HG02870 (cell line): ENCODE data around the gene ANKRD13C.
"Not testable (repeated sequence)": the region's sequence is repeated elsewhere in the genome, so short reads cannot be mapped to it uniquely, and the experiment has no call there.

Experiments used
- ATAC-seq: cut with Tn5 transposase; IDR thresholded peaks from one replicate; pipeline ENCODE4 v1.9.1; 2021; ENCODE audit warnings: mild to moderate bottlenecking, moderate library complexity; ENCODE audit not compliant: unreplicated experiment

The ANKRD13C gene, protein sequence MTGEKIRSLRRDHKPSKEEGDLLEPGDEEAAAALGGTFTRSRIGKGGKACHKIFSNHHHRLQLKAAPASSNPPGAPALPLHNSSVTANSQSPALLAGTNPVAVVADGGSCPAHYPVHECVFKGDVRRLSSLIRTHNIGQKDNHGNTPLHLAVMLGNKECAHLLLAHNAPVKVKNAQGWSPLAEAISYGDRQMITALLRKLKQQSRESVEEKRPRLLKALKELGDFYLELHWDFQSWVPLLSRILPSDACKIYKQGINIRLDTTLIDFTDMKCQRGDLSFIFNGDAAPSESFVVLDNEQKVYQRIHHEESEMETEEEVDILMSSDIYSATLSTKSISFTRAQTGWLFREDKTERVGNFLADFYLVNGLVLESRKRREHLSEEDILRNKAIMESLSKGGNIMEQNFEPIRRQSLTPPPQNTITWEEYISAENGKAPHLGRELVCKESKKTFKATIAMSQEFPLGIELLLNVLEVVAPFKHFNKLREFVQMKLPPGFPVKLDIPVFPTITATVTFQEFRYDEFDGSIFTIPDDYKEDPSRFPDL

DNA sequence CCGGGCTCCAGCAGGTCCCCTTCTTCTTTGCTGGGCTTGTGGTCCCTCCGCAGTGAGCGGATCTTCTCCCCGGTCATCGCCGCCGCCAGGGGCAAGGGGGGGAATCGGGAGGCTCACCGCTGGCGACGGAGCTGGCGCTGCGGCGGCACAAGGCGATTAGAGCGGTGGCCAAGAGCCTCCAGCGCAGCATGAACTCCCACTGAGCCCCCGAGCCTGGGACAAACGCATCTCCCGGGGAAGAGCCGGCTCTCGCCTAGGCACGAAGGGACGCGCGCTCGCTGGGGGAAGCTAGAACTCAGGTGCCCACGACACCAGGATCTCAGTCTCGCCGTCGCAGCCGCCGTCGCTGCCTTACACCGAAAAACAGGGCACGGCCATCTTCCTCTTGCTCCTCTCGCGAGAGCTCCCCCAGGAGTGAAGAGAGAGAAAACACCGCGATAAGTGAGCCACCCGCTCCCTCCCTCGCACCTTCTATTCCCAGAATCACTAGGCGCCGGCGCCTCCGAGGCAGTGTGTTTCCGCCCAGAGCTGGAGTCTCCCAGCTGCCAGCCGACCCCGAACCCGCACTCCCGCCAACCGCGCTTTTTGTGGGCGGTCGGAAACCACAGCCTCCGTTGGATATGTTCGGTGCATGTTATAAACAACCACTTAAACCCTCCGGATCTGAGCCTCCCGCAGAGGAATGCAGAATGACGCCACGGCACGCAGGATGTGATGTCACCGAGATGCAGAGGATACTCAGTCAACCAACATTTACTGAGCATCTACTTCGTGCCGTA, at the start of gene ANKRD13C:
ANKRD13C (minus strand) TSS at position 391 of the 779 bp plus-strand sequence; CDS start at position 77, 314 bp downstream.
- peak; percentile 87 for ATAC-seq

DNA sequence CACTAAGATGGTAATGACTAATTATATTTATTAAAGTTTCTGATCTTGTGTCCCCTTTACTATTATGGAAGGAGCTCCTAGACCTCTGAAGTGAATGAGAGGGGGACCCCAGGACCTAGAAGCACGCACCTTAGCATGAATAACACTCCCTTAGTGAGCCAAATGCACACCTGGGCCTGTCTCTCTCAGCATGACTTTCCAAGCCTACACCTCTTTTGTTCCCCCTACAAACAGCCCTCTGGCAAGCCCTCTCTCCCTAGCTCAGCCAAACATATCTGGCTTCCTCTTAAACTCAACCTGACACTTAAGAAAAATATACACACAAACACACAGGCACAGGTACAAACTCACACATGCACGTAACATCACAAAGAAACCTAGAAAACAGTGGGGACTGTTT, 49.2 kb upstream of the ANKRD13C start:
- no peak for ATAC-seq

DNA sequence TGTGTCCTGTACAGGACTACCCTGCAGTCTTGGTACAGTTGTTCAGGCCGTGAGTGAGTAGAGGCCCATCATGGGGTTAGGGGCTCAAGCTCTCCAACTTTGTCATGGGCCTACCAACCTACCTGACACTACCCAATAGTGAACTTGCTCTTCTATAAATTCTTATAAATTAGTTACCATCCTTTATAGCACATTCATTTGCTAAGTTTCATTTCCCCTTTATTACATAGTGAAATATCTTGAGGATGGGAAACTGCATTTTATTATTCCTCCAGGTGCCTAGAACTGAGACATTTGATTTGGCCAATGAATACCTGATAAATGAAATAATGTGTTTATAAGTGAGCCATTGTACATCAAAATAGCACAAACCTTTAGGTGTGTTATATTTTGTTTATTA, 47.5 kb upstream of the ANKRD13C start:
- no peak for ATAC-seq

DNA sequence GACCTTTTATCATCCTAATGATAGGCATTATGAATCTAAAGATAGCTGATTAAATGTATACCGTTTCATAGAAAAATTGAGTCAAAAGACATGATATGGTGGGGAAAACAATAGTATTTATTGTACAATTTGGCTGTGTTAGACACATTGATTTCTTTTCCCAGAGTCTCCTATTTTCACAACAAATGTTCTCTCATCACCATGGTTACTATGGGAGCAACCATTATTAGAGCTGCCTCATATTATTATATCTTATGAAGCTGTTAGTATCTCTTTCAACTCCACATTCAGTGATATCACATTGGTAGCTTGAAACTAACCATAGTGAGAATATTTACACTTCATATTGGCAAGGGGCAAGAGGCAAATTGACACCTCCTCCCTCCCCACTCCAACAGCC, 45.8 kb upstream of the ANKRD13C start:
- no peak for ATAC-seq

DNA sequence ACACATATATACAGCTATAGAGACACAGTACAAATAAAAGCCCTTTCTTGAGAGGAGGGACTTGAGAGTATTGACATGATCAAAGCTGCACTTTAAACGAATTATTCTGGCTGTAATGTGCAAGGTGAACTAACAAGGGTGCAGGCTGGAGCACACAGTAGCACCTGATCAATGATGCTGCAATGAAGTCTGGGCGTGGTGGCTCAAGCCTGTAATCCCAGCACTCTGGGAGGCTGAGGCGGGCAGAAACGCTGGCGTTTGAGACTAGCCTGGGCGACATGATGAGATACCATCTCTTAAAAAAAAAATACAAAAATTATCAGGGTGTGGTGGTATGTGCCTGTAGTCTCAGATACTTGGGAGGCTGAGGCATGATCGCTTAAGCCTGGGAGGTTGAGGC, 42.5 kb upstream of the ANKRD13C start:
- ATAC-seq = no peak

DNA sequence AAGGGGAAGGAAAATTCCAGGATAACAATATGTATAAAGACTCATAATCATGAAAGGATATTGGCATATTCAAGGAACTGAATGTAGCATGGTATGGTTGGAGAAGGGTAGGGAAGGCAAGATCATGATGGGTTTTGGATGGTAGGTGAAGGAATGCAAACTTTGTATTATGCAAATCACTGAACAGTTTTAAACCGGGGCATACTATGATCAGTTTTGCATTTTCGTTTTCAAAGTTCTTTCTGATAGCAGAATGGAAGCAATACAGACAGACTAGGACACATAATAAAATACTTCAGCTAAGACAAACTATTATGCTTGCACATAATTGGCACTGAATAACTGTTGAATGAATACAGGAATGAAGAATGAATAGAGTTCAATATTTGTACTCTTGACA, 42.1 kb upstream of the ANKRD13C start:
- no peak for ATAC-seq

DNA sequence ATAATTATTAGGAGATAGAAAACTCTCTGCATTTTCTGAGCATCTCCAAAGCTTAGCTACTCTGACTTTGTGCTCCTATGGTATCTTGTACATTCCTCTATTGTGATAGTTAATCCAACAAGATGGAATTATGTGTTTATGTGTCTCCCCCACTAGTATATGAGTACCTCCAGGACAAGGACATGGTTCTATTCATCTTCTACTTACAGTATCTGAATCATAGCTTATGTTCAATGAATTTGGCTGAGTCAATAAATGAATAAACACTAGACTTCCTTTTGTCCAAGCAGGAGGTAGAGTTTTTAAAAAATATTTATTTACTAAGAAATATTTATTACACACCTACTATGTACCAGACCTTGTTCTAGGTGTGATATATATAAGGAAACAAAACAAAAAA, 38.1 kb upstream of the ANKRD13C start:
- ATAC-seq = no peak

DNA sequence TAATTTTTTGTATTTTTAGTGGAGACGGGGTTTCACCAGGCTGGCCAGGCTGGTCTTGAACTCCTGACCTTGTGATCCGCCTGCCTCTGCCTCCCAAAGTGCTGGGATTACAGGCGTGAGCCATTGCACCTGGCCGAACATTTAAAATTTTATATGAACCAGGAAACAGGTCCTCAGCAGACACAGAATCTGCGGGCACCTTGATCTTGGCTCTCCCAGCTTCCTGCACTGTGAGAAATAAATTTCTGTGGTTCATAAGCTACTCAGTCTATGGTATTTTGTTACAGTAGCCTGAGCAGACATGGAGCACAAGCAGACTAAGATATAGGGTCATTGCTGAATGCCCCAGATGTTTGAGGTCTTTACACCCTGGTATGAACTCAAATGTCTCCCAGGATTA, 33.0 kb upstream of the ANKRD13C start:
- no peak for ATAC-seq

DNA sequence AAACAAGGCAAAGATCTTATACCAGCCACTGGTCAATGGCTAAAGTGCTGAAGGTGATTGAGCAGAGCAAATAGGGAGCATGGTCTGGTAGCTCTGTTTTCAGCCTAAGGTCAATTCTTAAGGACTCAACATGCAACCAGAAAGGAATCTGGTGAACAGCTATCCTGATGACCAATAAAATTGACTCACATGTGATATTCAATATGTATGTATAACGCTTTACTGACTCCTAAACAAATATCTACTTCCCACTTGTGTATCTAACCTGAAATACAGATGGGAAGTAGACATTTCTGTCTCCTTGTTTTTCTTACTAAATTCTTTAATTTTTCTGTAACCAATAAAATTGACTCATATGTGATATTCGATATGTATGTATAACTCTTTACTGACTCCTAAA, 31.6 kb upstream of the ANKRD13C start:
- no peak for ATAC-seq

DNA sequence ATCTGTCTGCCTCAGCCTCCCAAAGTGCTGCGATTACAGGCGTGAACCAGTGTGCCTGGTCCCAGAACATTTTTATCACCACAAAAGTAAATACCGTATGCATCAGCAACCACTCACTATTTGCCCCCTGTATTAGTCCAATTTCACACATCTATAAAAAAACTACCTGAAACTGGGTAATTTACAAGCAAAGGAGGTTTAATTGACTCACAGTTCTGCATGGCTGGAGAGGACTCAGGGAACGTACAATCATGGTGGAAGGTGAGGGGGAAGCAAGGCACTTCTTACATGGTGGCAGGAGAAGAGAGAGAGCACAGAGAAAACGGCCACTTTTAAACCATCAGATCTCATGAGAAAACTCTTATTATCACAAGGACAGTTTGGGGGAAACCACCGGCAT, 31.0 kb upstream of the ANKRD13C start:
- ATAC-seq = no peak

DNA sequence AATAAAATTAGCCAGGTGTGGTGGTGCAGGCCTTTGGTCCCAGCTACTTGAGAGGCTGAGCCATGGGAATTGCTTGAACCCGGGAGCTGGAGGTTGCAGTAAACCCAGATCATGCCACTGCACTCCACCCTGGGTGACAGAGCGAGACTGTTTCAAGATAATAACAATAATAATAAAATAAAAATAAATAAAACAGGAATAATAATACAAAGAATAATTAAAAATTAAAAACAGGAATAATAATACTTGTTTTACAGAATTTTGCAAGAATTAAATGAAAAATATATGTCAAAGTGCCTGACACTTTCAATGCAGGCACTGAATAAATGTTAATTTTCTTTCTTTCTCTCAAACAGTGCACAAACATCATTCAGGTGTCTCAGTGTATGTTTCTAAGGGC, 30.0 kb upstream of the ANKRD13C start:
- ATAC-seq = no peak

DNA sequence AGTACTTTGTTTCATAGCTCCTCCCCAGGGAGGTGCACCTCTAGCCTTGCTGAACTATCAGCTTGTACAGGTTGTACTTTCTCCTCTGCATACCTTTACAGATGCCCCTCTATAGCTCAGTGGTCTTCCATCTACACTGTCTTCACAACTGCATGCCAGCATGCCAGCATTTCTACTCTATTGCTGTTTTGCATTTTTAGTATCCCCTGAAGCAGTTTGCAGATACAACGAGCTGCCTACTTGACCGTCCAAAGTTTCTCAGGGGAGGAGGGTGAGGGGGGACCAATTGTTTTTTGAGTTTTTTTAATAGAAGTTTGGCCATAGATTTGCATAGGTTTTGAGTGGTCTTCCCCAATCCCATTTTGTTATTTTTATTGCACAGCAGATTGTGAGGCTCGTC, 29.0 kb upstream of the ANKRD13C start:
- ATAC-seq = no peak

DNA sequence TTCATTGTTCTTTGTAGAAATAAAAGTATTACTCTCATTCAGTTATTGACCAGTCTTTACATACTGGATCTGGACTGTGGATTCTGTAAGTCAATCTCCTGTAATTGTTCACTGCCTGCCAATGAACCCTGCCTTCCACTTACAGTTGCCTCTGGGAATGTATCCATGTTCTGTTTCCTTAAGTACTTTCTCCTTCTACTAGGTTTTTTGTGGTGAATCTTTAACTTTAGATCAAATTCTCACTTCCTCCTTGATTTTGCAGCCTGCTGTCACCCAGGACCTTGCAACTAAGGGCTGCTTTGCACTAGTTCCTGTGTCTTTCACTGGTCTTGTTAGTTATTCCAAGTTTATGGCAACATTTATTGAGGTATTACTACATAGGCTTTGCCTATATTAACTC, 28.2 kb upstream of the ANKRD13C start:
- ATAC-seq = peak; percentile 79

DNA sequence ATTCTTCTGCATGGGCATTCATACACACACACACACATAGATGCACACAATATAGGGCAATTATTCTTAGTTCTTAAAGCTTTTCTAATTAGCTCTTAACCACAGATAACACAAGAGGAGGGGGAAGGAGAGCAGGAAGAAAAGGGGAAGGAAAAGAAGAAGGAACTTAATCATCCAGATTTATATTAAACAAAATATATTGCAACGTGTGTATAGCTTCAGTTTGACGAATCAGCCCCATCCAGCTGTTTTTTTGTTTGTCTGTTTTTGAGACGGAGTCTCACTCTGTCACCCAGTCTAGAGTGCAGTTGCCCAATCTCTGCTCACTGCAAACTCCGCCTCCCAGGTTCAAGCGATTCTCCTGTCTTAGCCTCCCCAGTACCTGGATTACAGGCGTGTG, 21.7 kb upstream of the ANKRD13C start:
- ATAC-seq = no peak

DNA sequence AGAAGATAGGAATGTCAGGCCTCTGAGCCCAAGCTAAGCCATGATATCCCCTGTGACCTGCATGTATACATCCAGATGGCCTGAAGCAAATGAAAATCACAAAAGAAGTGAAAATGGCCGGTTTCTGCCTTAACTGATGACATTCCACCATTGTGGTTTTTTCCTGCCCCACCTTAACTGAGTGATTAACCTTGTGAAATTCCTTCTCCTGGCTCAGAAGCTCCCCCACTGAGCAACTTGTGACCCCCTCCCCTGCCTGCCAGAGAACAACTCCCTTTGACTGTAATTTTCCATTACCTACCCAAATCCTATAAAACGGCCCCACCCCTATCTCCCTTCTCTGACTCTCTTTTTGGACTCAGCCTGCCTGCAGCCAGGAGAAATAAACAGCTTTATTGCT, 19.1 kb upstream of the ANKRD13C start:
- not testable (repeated sequence) for ATAC-seq

DNA sequence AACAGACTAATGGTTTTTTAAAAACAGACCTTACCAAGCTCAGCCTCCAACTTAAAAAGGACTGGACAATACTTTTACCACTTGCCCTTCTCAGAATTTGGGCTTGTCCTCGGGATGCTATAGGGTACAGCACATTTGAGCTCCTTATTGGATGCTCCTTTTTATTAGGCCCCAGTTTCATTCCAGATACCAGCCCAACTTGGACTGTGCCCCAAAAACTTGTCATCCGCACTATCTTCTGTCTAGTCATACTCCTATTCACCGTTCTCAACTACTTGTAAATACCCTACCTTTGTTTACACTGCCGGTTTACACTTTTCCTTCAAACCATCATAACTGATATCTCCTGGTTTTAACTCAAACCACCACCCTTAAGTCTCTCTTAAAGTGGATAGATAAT, 17.9 kb upstream of the ANKRD13C start:
- ATAC-seq = no peak

DNA sequence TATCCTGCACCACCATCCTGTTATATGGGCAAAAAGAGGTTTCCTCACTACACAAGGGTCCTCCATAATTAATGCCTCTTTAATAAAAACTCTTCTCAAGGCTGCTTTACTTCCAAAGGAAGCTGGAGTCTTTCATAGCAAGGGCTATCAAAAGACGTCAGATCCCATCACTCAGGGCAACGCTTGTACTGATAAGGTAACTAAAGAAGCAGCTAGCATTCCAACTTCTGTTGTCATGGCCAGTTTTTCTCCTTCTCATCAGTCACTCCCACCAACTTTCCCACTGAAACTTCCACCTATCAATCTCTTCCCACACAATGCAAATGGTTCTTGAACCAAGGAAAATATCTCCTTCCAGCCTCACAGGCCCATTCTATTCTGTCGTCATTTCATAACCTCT, 17.1 kb upstream of the ANKRD13C start:
- not testable (repeated sequence) for ATAC-seq

DNA sequence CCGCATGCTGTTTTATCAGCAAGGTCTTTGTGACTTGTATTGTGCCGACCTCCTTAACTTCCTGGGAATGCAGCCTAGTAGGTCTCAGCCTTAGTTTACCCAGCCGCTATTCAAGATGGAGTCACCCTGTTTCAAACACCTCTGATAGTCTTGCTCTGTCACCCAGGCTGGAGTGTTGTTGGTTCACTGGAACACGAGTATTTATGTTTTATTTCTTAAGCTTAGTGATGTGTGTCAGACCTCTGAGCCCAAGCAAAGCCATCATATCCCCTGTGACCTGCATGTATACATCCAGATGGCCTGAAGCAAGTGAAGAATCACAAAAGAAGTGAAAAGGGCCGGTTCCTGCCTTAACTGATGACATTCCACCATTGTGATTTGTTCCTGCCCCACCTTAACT, 12.9 kb upstream of the ANKRD13C start:
- ATAC-seq = not testable (repeated sequence)

DNA sequence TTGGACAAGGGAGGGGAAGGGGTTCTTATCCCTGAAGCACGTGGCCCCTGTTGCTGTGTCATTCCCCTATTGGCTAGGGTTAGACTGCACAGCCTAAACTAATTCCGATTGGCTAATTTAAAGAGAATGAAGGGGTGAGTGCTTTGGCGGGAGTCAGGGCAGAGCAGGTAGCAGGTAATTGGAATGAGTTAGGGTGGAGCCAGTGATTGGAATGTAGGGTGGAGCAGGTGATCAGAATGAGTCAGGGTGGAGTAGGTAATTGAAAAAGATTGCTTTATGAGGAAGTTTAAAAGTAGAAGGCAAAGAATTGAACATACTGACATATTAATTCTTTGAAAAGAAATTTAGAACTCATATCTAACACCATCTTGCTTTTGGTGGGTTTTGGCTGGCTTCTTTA, 12.5 kb upstream of the ANKRD13C start:
- ATAC-seq = not testable (repeated sequence)

DNA sequence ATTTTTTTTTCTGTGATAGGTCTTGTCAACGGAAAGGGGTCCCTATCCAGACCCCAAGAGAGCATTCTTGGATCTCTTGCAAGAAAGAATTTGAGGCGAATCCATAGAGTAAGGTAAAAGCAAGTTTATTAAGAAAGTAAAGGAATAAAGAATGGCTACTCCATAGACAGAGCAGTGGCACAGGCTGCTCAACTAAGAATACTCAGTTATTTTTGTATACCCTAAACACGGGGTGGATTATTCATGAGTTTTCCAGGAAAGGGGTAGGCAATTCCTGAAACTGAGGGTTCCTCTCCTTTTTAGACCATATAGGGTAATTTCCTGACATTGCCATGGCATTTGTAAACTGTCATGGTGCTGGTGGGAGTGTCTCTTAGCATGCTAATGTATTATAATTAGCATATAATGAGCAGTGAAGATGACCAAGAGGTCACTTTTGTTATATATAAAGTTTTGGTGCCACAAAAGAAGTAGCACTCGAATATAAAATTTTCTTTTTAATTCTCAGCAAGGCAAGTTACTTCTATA, 12.0 kb upstream of the ANKRD13C start:
- ATAC-seq = not testable (repeated sequence)

DNA sequence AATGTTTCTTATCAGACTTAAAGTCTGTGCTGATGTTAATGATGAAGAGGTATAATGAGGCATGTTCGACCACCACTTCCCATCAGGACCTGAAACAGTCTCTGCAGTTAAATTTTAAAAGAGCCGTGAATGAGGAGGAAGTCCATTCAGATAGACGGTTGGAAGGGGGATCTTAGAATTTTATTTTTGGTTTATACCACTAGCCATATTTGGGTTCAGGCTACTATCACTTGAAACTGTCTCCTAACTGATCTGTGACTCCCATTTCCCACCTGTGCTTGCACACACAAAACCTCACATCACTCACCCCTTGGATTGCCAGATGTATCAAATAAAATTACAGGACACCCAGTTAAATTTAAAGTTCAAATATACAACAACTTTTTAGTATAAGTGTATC, 9.9 kb upstream of the ANKRD13C start:
- no peak for ATAC-seq
